HEK293 (cell line): ENCODE results near the gene PLEKHF1.
A peak's percentile ranks its signal among the peaks of the same experiment; 100 is the strongest.
"Not testable (repeated sequence)": the region's sequence is repeated elsewhere in the genome, so short reads cannot be mapped to it uniquely, and the experiment has no call there.

ENCODE experiments used
- CTCF ChIA-PET: fragments of 350-600 bp; formaldehyde crosslinking; extraction: SDS; loops from one replicate; lab custom pipeline; 2021; ENCODE audit warnings: antibody characterized with exemption; lab: Yijun Ruan, JAX
- POLR2A ChIA-PET: fragments of 300-600 bp; formaldehyde crosslinking; extraction: SDS; loops from one replicate; lab custom pipeline; 2020; ENCODE audit warnings: antibody characterized with exemption, inconsistent platforms; lab: Yijun Ruan, JAX
- H3K27ac ChIP-seq: fragments of 200-500 bp; sonication (Bioruptor generic); 2 replicates; pipeline ENCODE4 v1.5.1; 2014; ENCODE audit warnings: low read depth, low read length, control low read depth, inconsistent platforms; ENCODE audit errors: extremely low read depth
- H3K36me3 ChIP-seq, 2 experiments: fragments of 200-500 bp in 1 of 2; sonication (Bioruptor generic) in 1 of 2; 1 replicate in 1 of 2; 2 replicates in 1 of 2; pipeline ENCODE4 v1.5.1; 2014 to 2017; ENCODE audit warnings: inconsistent platforms in 2 of 2, low read length in 2 of 2; ENCODE audit not compliant: control insufficient read depth in 2 of 2, insufficient read depth in 1 of 2
- H3K4me1 ChIP-seq: fragments of 200-500 bp; sonication (Bioruptor generic); 2 replicates; pipeline ENCODE4 v1.5.1; 2014; ENCODE audit warnings: mild to moderate bottlenecking, low read length, inconsistent platforms; ENCODE audit not compliant: control insufficient read depth, insufficient read depth
- H3K4me3 ChIP-seq: 2 replicates; pipeline ENCODE4 v1.5.1; 2011; ENCODE audit warnings: low read depth, mild to moderate bottlenecking, control low read depth, low read length, moderate library complexity
- H3K9me3 ChIP-seq: fragments of 200-500 bp; sonication (Bioruptor generic); 2 replicates; pipeline ENCODE4 v1.5.1; 2014; ENCODE audit warnings: low read depth, low read length, inconsistent platforms; ENCODE audit not compliant: control insufficient read depth, insufficient read depth
- AEBP2 ChIP-seq: fragments of 450-650 bp; formaldehyde crosslinking; IDR thresholded peaks from 2 replicates; pipeline ENCODE4 v1.5.1; 2016; ENCODE audit warnings: missing biosample characterization, missing genetic modification characterization, borderline replicate concordance
- ATF2 ChIP-seq: fragments of 450-650 bp; formaldehyde crosslinking; IDR thresholded peaks from 2 replicates; pipeline ENCODE4 v1.5.1; 2016; ENCODE audit warnings: missing biosample characterization, missing genetic modification characterization, low read depth
- EGR2 ChIP-seq: fragments of 450-650 bp; formaldehyde crosslinking; IDR thresholded peaks from 2 replicates; pipeline ENCODE4 v1.5.1; 2016; ENCODE audit warnings: low read depth, missing biosample characterization, missing genetic modification characterization
- KLF1 ChIP-seq: fragments of 450-650 bp; formaldehyde crosslinking; IDR thresholded peaks from 2 replicates; pipeline ENCODE4 v1.5.1; 2016; ENCODE audit warnings: missing biosample characterization, missing genetic modification characterization
- KLF7 ChIP-seq: fragments of 450-650 bp; formaldehyde crosslinking; IDR thresholded peaks from 2 replicates; pipeline ENCODE4 v1.5.1; 2016; ENCODE audit warnings: missing biosample characterization, missing genetic modification characterization, borderline replicate concordance
- MZF1 ChIP-seq: fragments of 450-650 bp; formaldehyde crosslinking; IDR thresholded peaks from 2 replicates; pipeline ENCODE4 v1.5.1; 2017; ENCODE audit warnings: missing biosample characterization, missing genetic modification characterization, borderline replicate concordance
- SP7 ChIP-seq: fragments of 450-650 bp; formaldehyde crosslinking; IDR thresholded peaks from 2 replicates; pipeline ENCODE4 v1.5.1; 2016; ENCODE audit warnings: missing biosample characterization, missing genetic modification characterization
- TCF7L2 ChIP-seq: IDR thresholded peaks from 2 replicates; pipeline ENCODE4 v1.6.1; 2011; ENCODE audit warnings: low read depth, mild to moderate bottlenecking, inconsistent platforms, low read length, moderate library complexity, borderline replicate concordance
- ZBTB7A ChIP-seq: fragments of 450-650 bp; formaldehyde crosslinking; IDR thresholded peaks from 2 replicates; pipeline ENCODE4 v1.5.1; 2016; ENCODE audit warnings: low read depth, missing biosample characterization, missing genetic modification characterization
- ZNF157 ChIP-seq: fragments of 450-650 bp; formaldehyde crosslinking; IDR thresholded peaks from 2 replicates; pipeline ENCODE4 v1.5.1; 2016; ENCODE audit warnings: missing biosample characterization, missing genetic modification characterization
- ZNF18 ChIP-seq: fragments of 450-650 bp; formaldehyde crosslinking; IDR thresholded peaks from 2 replicates; pipeline ENCODE4 v1.5.1; 2016; ENCODE audit warnings: missing biosample characterization, missing genetic modification characterization
- ZNF266 ChIP-seq: fragments of 450-650 bp; formaldehyde crosslinking; IDR thresholded peaks from 2 replicates; pipeline ENCODE4 v1.5.1; 2016; ENCODE audit warnings: missing biosample characterization, missing genetic modification characterization, low read depth
- ZNF302 ChIP-seq: fragments of 450-650 bp; formaldehyde crosslinking; IDR thresholded peaks from 2 replicates; pipeline ENCODE4 v1.5.1; 2016; ENCODE audit warnings: missing biosample characterization, missing genetic modification characterization, low read depth
- ZNF677 ChIP-seq: fragments of 450-650 bp; IDR thresholded peaks from 2 replicates; pipeline ENCODE4 v1.5.0; 2018; ENCODE audit warnings: missing biosample characterization, mild to moderate bottlenecking, missing genetic modification characterization, moderate library complexity
- ZNF791 ChIP-seq: fragments of 450-650 bp; formaldehyde crosslinking; IDR thresholded peaks from 2 replicates; pipeline ENCODE4 v1.5.1; 2016; ENCODE audit warnings: missing biosample characterization, missing genetic modification characterization
- ZNF792 ChIP-seq: fragments of 450-650 bp; formaldehyde crosslinking; IDR thresholded peaks from 2 replicates; pipeline ENCODE4 v1.5.1; 2016; ENCODE audit warnings: missing biosample characterization, missing genetic modification characterization
- ZSCAN23 ChIP-seq: fragments of 450-650 bp; formaldehyde crosslinking; IDR thresholded peaks from 2 replicates; pipeline ENCODE4 v1.5.1; 2016; ENCODE audit warnings: missing biosample characterization, missing genetic modification characterization
- ZSCAN5A ChIP-seq: fragments of 450-650 bp; formaldehyde crosslinking; IDR thresholded peaks from 2 replicates; pipeline ENCODE4 v1.5.1; 2016; ENCODE audit warnings: missing biosample characterization, missing genetic modification characterization

The PLEKHF1 gene

GRCh38 chr19:29626832-29627231, 38.4 kb upstream of the PLEKHF1 start:
- not testable (repeated sequence) for H3K27ac ChIP-seq, H3K36me3 ChIP-seq, H3K4me1 ChIP-seq, H3K4me3 ChIP-seq, H3K9me3 ChIP-seq
- ChIA-PET POLR2A (interaction anchor here (1.1 to 1.8 kb wide), 2 partner anchors 10 to 21 kb away, joined by 3 to 6 read pairs; partner anchors contain the start of gene POP4), CTCF (interaction anchor here (0.6 to 10.5 kb wide), 4 partner anchors 15 to 90 kb away, joined by 4 to 94 read pairs (median 7); no protein-coding TSS in a partner anchor)
- TF ChIP-seq KLF1 (tag by site-specific recombination) = peak; percentile 98

GRCh38 chr19:29628661-29629385, 36.4 kb upstream of the PLEKHF1 start:
- Histone ChIP-seq H3K4me1 (no peaks in the 10 kb centered on the region), H3K9me3 (no peaks in the 10 kb centered on the region; the same call in 1 of the 2 replicates), H3K27ac (no peak overlapping the region), H3K36me3 (no peaks in the 10 kb centered on the region), H3K4me3 (no peak overlapping the region)
- POLR2A ChIA-PET = interaction anchor here (0.6 kb wide), 1 partner anchor 13 kb away, joined by 5 read pairs; no protein-coding TSS in a partner anchor
- no peak for TF ChIP-seq TCF7L2
- TF ChIP-seq ZNF18 (tag by site-specific recombination) = no peak
- TF ChIP-seq ATF2 = no peak
- no peak for TF ChIP-seq SP7 (tag by site-specific recombination)
- TF ChIP-seq KLF7 (tag by site-specific recombination) = no peak
- TF ChIP-seq ZNF792 (tag by site-specific recombination) = no peak
- TF ChIP-seq ZNF157 = no peak
- no peak for TF ChIP-seq ZNF791 (tag by site-specific recombination)
- no peak for TF ChIP-seq ZNF677
- TF ChIP-seq MZF1 (tag by site-specific recombination) = no peak
- no peak for TF ChIP-seq ZSCAN5A (tag by site-specific recombination)
- no peak for TF ChIP-seq ZSCAN23 (tag by site-specific recombination)
- TF ChIP-seq EGR2 (tag by site-specific recombination) = no peak
- TF ChIP-seq ZBTB7A (tag by site-specific recombination) = no peak
- no peak for TF ChIP-seq ZNF266
- TF ChIP-seq AEBP2 (tag by site-specific recombination) = no peak
- TF ChIP-seq ZNF302 = no peak
- CTCF ChIA-PET = interaction anchor here (0.7 to 4.0 kb wide), 2 partner anchors 18 to 246 kb away, joined by 3 to 18 read pairs; no protein-coding TSS in a partner anchor
